GM12864 (cell line): Measurements from ENCODE around the gene GIMAP4.
"Not testable (repeated sequence)": the region's sequence is repeated elsewhere in the genome, so short reads cannot be mapped to it uniquely, and the experiment has no call there.

Experiments used
- DNase-seq: peaks from one replicate; pipeline ENCODE4 v3.0.0-alpha.2; 2011; ENCODE audit warnings: low read depth
- H3K4me3 ChIP-seq: 2 replicates; pipeline ENCODE4 v1.5.1; 2011; ENCODE audit warnings: mild to moderate bottlenecking, low read depth, low read length, control low read depth
- CTCF ChIP-seq: IDR thresholded peaks from 2 replicates; pipeline ENCODE4 v1.5.1; 2011; ENCODE audit warnings: low read depth, mild to moderate bottlenecking, moderate library complexity, low read length, control low read depth, inconsistent platforms; ENCODE audit errors: missing control alignments

The GIMAP4 gene

GRCh38 chr7:150595361-150595760 lies 28.2 kb downstream of the GIMAP4 start:
- H3K4me3 ChIP-seq, result no peak overlapping the region
- no peak for TF ChIP-seq CTCF
- DNase-seq, result no peak

GRCh38 chr7:150603600-150603999 lies 36.4 kb downstream of the GIMAP4 start:
- not testable (repeated sequence) for H3K4me3 ChIP-seq, DNase-seq

- no peak overlapping the region for H3K4me3 ChIP-seq
- TF ChIP-seq CTCF, result no peak
- no peak for DNase-seq
Observed at GRCh38 chr7:150610233-150610632, 43.0 kb downstream of the GIMAP4 start.

GRCh38 chr7:150612925-150613324 lies 45.7 kb downstream of the GIMAP4 start:
- H3K4me3 ChIP-seq, result no peak overlapping the region
- no peak for DNase-seq
- no peak for TF ChIP-seq CTCF

GRCh38 chr7:150613880-150614279 lies 46.7 kb downstream of the GIMAP4 start:
- no peak for TF ChIP-seq CTCF
- DNase-seq, result no peak
- no peak overlapping the region for H3K4me3 ChIP-seq

GRCh38 chr7:150614426-150614825 lies 47.2 kb downstream of the GIMAP4 start:
- not testable (repeated sequence) for DNase-seq, H3K4me3 ChIP-seq

GRCh38 chr7:150615221-150615755 lies 48.1 kb downstream of the GIMAP4 start:
- not testable (repeated sequence) for DNase-seq, H3K4me3 ChIP-seq

GRCh38 chr7:150620061-150620460 lies 52.9 kb downstream of the GIMAP4 start:
- no peak for TF ChIP-seq CTCF
- H3K4me3 ChIP-seq, result no peak overlapping the region
- DNase-seq, result no peak
